GM10266 (cell line): ENCODE data around the gene SH3RF2.
A peak's percentile ranks its signal among the peaks of the same experiment; 100 is the strongest.

Experiments used
- DNase-seq: peaks from one replicate; pipeline ENCODE4 v3.0.0; 2012; ENCODE audit errors: extremely low spot score
- TF ChIP-seq, protein P1 (sequence below): IDR thresholded peaks from 2 replicates; pipeline ENCODE4 v1.5.1; 2012; ENCODE audit warnings: mild to moderate bottlenecking, low read depth; ENCODE audit not compliant: control insufficient read depth, insufficient read depth; ENCODE audit errors: missing control alignments

The SH3RF2 gene

DNA sequence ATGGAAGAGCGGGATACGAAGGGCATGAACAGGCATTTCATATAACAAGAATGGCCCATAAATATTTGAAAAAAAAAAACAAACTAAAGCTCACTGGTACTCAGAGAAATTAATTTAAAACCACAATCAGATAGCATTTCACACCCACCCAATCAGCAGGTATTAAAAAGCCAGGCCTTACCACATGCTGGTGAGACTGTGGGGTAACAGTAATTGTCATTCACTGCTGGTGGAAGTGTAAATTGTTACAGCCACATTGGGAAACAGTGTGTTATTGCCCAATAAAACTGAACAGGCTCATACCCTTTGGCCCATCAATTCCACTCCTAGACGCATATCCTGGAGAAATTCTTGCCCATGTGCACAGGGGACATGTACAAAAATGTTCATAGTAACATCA, 103.0 kb downstream of the SH3RF2 start:
- TF ChIP-seq, protein P1, sequence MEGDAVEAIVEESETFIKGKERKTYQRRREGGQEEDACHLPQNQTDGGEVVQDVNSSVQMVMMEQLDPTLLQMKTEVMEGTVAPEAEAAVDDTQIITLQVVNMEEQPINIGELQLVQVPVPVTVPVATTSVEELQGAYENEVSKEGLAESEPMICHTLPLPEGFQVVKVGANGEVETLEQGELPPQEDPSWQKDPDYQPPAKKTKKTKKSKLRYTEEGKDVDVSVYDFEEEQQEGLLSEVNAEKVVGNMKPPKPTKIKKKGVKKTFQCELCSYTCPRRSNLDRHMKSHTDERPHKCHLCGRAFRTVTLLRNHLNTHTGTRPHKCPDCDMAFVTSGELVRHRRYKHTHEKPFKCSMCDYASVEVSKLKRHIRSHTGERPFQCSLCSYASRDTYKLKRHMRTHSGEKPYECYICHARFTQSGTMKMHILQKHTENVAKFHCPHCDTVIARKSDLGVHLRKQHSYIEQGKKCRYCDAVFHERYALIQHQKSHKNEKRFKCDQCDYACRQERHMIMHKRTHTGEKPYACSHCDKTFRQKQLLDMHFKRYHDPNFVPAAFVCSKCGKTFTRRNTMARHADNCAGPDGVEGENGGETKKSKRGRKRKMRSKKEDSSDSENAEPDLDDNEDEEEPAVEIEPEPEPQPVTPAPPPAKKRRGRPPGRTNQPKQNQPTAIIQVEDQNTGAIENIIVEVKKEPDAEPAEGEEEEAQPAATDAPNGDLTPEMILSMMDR, result no peak
- no peak for DNase-seq

DNA sequence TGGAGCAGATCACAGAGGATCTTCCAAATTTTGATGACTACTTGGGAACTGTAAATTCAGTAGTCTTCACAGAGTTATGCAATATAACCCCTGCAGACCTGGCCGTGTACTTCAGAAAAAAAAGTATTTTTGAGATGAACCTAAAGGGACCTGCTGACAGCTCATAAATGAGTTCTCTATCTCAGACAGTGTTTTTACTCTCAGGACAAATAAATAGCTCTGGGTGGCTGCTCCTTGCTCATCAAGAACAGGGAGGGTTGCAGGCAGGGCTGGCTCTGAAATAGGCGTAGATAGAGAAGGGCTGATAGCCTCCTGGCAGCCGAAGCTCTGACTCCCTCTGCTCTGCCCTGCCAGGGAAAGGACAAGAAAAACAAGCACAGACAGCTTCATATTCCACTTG, 104.1 kb downstream of the SH3RF2 start:
- TF ChIP-seq, protein P1, result no peak
- no peak for DNase-seq

DNA sequence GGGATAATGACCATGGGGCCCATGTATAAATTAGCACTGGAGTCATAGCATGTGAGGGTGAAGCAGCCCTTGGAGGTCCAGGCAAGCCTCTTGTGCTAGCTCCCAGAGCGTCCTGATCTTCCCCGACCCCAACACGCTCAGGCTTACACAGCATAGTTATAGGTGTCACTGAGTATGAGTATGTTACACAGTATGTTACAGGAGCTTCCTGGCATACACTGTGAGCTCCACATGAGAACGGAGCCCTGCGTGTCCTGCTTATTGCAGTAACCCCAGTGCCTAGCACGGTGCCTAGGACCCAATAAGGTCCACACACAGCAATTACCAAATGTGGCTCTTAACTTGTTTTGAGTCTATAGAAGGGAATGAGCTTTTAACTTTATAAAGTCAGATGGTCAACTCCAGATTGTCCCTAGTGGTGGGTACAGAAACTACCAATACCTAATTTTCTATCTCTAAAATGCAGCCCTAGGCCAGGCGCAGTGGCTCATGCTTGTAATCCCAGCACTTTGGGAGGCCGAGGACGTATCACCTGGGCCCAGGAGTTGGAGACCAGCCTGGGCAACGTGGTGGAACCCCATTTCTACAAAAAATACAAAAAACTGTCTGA, 104.9 kb downstream of the SH3RF2 start:
- no peak for DNase-seq

DNA sequence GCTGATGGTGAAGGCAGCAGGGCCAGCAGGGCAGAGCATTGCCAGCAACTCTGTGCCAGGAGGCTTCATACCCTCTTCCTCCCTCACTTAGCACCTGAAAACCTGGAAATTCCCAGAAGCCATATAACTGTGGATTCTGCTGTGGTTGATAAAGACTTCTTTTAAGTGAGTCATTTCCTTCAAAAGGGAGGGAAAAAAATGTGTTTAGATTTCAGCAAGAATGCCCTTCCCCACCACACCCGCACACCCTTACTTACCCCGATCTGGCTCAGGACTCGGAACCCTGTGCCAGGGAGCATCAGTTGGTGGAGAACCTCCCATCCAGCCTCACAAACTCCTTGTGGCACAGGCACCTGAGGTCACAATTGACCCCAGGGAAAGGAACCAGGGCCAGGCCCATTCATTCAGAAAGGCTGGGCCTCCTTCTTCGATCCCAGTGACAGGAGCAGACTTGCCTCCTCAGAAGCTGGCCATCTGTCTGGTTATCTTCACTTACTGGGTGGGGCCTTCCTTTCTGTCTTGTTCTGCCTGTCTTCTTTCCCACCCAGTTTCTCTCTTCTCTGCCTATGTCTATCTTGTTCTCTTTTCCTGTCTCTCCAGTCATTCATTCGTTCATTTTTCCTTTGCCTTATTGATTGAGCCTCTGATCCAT, 106.4 kb downstream of the SH3RF2 start:
- TF ChIP-seq, protein P1, result no peak
- no peak for DNase-seq

More for the DNA sequence above, 104.9 kb downstream of the SH3RF2 start:
- TF ChIP-seq, protein P1, result no peak

DNA sequence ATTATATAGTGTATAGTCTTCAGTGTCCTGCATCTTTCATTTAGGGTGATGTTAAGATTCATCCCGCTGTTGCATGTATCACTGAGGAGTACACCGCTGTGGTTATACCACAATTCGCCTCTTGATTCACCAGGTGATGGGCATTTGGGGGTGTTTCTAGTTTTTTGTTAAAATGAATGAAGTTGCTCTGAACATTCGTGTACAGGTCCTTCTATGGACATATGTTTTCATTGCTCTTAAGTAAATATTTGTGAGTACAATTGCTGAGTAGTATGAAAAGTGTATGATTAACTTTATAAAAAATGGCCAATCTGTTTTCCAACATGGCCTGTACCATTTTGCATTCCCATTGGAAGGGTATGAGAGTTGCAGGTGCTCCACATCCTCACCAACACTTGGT, 107.3 kb downstream of the SH3RF2 start:
- DNase-seq, result no peak
- TF ChIP-seq, protein P1, result no peak

DNA sequence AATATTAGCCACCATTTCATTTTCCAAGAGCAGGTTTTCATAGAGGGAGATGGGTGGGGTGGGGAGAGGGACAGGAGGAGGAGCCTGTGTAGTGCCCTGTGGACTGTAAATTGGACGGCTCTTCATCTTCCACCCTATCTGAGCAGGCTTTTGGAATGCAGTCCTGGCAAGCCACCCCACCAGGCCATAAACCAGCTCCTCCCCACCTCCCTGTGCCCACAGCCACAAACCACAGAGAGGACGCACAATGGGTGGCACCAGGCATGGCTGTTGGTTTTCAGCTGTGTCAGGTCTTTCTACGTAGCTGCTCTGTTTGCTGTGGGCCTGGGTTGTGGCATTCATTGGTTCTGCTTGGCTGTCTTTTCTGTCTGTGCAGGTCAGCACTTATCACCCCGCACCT, 111.0 kb downstream of the SH3RF2 start:
- TF ChIP-seq, protein P1, result no peak
- no peak for DNase-seq

DNA sequence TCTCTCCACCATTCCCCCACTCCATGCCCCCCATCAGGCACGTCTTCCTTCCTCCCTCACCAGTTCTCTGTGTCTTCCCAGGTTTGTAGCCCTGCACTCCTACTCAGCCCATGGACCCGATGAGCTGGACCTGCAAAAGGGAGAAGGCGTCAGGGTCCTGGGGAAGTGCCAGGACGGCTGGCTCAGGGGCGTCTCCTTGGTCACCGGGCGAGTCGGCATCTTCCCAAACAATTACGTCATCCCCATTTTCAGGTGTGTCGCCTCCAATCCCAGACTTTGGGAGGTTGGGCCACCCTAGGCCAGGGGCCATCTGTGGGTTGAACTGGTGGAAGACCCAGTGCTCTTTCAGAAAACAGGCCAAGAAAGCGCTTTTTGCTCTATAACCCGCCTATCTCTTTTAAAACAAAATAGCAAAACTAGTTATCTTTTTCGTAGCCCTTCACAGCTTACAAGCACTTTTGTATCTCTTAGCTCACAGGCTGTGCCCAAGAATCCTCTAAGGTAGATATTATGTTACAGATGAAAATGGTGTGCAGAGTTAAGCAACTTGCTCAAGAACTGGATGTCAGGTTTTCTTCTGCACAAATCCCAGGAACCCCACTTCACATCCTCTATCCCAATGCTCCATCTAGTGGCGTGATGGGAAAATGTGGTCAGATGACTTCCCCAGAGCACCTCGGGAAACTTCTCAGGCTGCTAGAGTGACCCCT, 112.8 kb downstream of the SH3RF2 start:
- TF ChIP-seq, protein P1, result peak; percentile 46
- peak; percentile 41 for DNase-seq
